ENCODE data around the gene CCDC57.

DNA sequence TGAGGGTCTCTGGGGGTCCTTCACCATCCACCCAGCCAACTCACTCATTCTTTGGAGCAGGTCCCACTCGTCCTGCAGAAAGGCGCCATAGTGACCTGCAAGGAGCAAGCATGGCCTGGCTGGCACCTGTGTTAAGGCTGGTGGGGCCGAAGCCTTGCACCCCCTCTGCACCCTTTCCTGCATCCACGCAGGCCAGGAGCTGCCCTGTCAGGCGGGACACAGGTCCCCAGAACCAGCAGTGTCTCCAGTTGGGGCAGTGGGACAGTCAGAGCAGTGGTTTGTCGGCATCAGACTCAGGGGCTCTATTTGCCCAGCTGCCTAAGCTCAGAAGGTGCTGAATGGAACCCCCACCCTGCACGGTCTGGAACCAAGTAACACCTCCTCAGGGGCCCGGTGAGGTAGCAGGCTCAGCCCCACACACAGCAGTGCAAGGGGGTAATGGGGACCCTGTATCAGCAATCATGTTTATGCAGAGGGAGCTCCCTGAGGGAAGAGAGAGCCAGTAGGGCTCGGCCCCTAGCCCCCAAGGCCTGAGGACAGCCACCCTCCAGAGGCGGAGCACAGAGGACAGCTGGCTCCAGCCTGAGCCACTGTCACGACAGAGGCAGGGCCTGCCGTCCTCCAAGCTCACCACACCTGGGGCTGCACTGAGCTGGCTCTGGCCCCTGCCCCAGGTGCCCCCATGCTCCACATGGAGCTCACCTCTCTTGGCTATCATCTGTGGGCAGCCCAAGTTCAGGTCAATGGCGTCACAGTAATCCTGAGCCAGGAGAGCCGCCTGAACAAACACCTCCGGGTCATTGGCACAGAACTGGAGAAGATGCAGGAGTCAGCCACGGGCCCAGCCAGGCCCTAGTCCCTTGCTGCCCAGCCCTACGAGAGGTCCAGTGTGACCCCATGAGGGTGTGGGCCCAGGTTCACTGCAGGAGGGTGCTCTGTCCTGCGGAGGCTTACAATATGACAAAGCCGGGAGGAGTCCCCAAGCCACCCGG, 148.9 kb downstream of the CCDC57 start:
- no peak for TF ChIP-seq EZH2phosphoT487 (IDR thresholded peaks at IDR 0.05; ENCODE audit: low read depth)
- TF ChIP-seq, protein P1, sequence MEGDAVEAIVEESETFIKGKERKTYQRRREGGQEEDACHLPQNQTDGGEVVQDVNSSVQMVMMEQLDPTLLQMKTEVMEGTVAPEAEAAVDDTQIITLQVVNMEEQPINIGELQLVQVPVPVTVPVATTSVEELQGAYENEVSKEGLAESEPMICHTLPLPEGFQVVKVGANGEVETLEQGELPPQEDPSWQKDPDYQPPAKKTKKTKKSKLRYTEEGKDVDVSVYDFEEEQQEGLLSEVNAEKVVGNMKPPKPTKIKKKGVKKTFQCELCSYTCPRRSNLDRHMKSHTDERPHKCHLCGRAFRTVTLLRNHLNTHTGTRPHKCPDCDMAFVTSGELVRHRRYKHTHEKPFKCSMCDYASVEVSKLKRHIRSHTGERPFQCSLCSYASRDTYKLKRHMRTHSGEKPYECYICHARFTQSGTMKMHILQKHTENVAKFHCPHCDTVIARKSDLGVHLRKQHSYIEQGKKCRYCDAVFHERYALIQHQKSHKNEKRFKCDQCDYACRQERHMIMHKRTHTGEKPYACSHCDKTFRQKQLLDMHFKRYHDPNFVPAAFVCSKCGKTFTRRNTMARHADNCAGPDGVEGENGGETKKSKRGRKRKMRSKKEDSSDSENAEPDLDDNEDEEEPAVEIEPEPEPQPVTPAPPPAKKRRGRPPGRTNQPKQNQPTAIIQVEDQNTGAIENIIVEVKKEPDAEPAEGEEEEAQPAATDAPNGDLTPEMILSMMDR (IDR thresholded peaks at IDR 0.05; ENCODE audit: low read depth, low read length) = no peak

Data from OCI-LY3 (cell line).